Adrenal gland (tissue), 12 donors: ENCODE measurements around the gene PACRG. TPM values are rescaled to one million over a fixed set of nuclear protein-coding genes. Genes with fewer than 3 reads are reported as not detected.

Experiments
- DNase-seq, 7 donors: peaks; one replicate each; pipeline ENCODE4 v3.0.0-alpha.2; 2019 to 2020
- H3K27ac ChIP-seq, 5 donors: fragments of 200-600 bp; sonication (generic) in 4 of 5; 1 replicate in 3 of 5; 2 replicates in 2 of 5; pipeline versions ENCODE4 v1.5.1 to v1.8.0; 2016 to 2020; ENCODE audit warnings: mild to moderate bottlenecking in 1 of 5
- H3K27me3 ChIP-seq: fragments of 200-600 bp; 2 replicates; pipeline ENCODE4 v1.8.0; 2021
- H3K36me3 ChIP-seq, 2 donors: fragments of 200-600 bp; replicated peaks in 1 of 2; 1 replicate in 1 of 2; 2 replicates in 1 of 2; pipeline versions ENCODE4 v1.5.1 to v1.8.0; 2018 to 2022
- H3K4me1 ChIP-seq, 2 donors: fragments of 200-600 bp; replicated peaks in 1 of 2; 1 replicate in 1 of 2; 2 replicates in 1 of 2; pipeline versions ENCODE4 v1.5.1 to v1.8.0; 2018 to 2021
- H3K4me3 ChIP-seq, 4 donors: fragments of 200-600 bp; sonication (generic) in 3 of 4; one replicate each; pipeline ENCODE4 v1.5.1; 2016 to 2018
- H3K9me3 ChIP-seq, 3 donors: fragments of 200-600 bp; sonication (generic) in 1 of 3; replicated peaks in 1 of 3; 1 replicate in 2 of 3; 2 replicates in 1 of 3; pipeline versions ENCODE4 v1.5.1 to v1.8.0; 2016 to 2021
- CTCF ChIP-seq, 6 experiments: fragments of 450-650 bp in 4 of 6; fragments of 200-600 bp in 2 of 6; sonication (generic) in 1 of 6; IDR thresholded peaks; 1 replicate in 5 of 6; 2 replicates in 1 of 6; pipeline versions ENCODE4 v1.5.1 to v1.8.0; 2016 to 2021; ENCODE audit warnings: antibody characterized with exemption in 6 of 6, mild to moderate bottlenecking in 2 of 6, moderate library complexity in 1 of 6
- POLR2A ChIP-seq, 2 donors: fragments of 450-650 bp; IDR thresholded peaks; one replicate each; pipeline ENCODE4 v1.6.1; 2017; ENCODE audit warnings: antibody characterized with exemption in 2 of 2, mild to moderate bottlenecking in 2 of 2, moderate library complexity in 1 of 2
- WGBS, 4 donors: extraction: QIAGEN DNeasy Blood & Tissue Kit in 2 of 4; methylation state at CpG; one replicate each; pipeline versions ENCODE4 v1.1.5 to v1.1.7; 2013 to 2017; 5-methylcytosine and 5-hydroxymethylcytosine counted together
- intact Hi-C, 2 donors: fragments of 100-400 bp; cut with DNase I; formaldehyde crosslinking; loops; one replicate each; pipeline versions ENCODE4 v1.14.1 to v1.15.0; 2022 to 2023
- polyA plus RNA-seq, 3 donors: library from polyadenylated mRNA; stranded (reverse); fragments of 200-250 nt in 2 of 3; fragments of 350-450 nt in 1 of 3; fragmentation: Illumina TruSeq in 1 of 3; extraction: RNeasy Lipid Tissue Mini Kit (QIAGEN cat#74804) in 1 of 3; gene quantifications; one replicate each; pipeline ENCODE4 v1.2.3, GENCODE V29; 2013 to 2014
- total RNA-seq, 9 donors: library from RNA; depleted of rRNA in 4 of 9; stranded (reverse); fragments of >200 nt in 4 of 9; fragments of 120-200 nt in 1 of 9; fragmentation: NEBNext Ultra II Directional in 1 of 9; extraction: Animal tissue kit (Norgen Biotek cat#: 25700) in 1 of 9; gene quantifications; one replicate each; pipeline versions ENCODE4 v1.1.0 to v1.2.4, GENCODE V29; 2013 to 2023
- donor health status: healthy with polysubstance abuse.
- donor health status: Bipolar disorder and iron deficiency.
- donor health status: DM: yes; HTN: yes; CAD: no.
- donor health status: DM: no; HTN: no; CAD: no.
- donor health status: DM: no; HTN: no; CAD: no.
- donor health status: DM: yes; HTN: yes; CAD: no.

Gene PACRG
- total and polyA plus RNA-seq, 12 donors, result 0.18 to 6.1 (median 1.4) TPM

- Histone ChIP-seq H3K9me3 (no peaks in the 10 kb centered on the region), H3K36me3 (no peaks in the 10 kb centered on the region), H3K27ac (no peak overlapping the region), H3K27me3 (no peaks in the 10 kb centered on the region), H3K4me3 (no peak overlapping the region), H3K4me1 (no peaks in the 10 kb centered on the region)
- 89 to 92% (median 90%) methylated on average over 22 of the region's 22 CpGs for WGBS, 4 donors
- DNase-seq, result no peak
- TF ChIP-seq POLR2A (IDR thresholded peaks at IDR 0.05), result no peak
- TF ChIP-seq CTCF (IDR thresholded peaks at IDR 0.05), result no peak
- intact Hi-C loops, result no loop called here
Observed at GRCh38 chr6:163165155-163165910, 437.6 kb downstream of the PACRG start.

GRCh38 chr6:163165922-163166321 lies 438.1 kb downstream of the PACRG start:
- no peaks in the 10 kb centered on the region for H3K27me3 ChIP-seq
- DNase-seq, result no peak
- no peaks in the 10 kb centered on the region for H3K9me3 ChIP-seq
- no peaks in the 10 kb centered on the region for H3K36me3 ChIP-seq
- TF ChIP-seq POLR2A (IDR thresholded peaks at IDR 0.05), result no peak
- no peak for TF ChIP-seq CTCF (IDR thresholded peaks at IDR 0.05)
- intact Hi-C loops, result no loop called here
- H3K27ac ChIP-seq, result no peak overlapping the region
- no peak overlapping the region for H3K4me3 ChIP-seq
- 78 to 85% (median 83%) methylated on average over 14 of the region's 14 CpGs for WGBS, 4 donors
- H3K4me1 ChIP-seq, result no peaks in the 10 kb centered on the region

- 80 to 92% (median 84%) methylated on average over 3 of the region's 3 CpGs for WGBS, 4 donors
- intact Hi-C loops, result no loop called here
Observed at GRCh38 chr6:163166507-163166906, 438.7 kb downstream of the PACRG start.

GRCh38 chr6:163169521-163169920 lies 441.7 kb downstream of the PACRG start:
- TF ChIP-seq POLR2A (IDR thresholded peaks at IDR 0.05) (no peak), CTCF (IDR thresholded peaks at IDR 0.05) (no peak)
- 92 to 94% (median 93%) methylated on average over 7 to 11 of the region's 11 CpGs for WGBS, 4 donors
- Histone ChIP-seq H3K4me1 (no peaks in the 10 kb centered on the region), H3K36me3 (no peaks in the 10 kb centered on the region), H3K4me3 (no peak overlapping the region), H3K27me3 (no peaks in the 10 kb centered on the region), H3K9me3 (no peaks in the 10 kb centered on the region), H3K27ac (no peak overlapping the region)
- intact Hi-C loops, result no loop called here
- DNase-seq, result no peak

More at GRCh38 chr6:163166507-163166906, 438.7 kb downstream of the PACRG start:
- no peaks in the 10 kb centered on the region for H3K27me3 ChIP-seq
- TF ChIP-seq POLR2A (IDR thresholded peaks at IDR 0.05) (no peak), CTCF (IDR thresholded peaks at IDR 0.05) (no peak)
- DNase-seq, result no peak
- H3K27ac ChIP-seq, result no peak overlapping the region
- no peaks in the 10 kb centered on the region for H3K36me3 ChIP-seq
- no peaks in the 10 kb centered on the region for H3K4me1 ChIP-seq
- no peaks in the 10 kb centered on the region for H3K9me3 ChIP-seq
- no peak overlapping the region for H3K4me3 ChIP-seq
